GM23338 (cell line): ENCODE data around the gene PARD3. TPM values are rescaled to one million over a fixed set of nuclear protein-coding genes. Genes with fewer than 3 reads are reported as not detected.
"Not testable (repeated sequence)": the region's sequence is repeated elsewhere in the genome, so short reads cannot be mapped to it uniquely, and the experiment has no call there.

Source experiments
- ATAC-seq: fragments of 200-7000 bp; cut with Tn5 transposase; 3 replicates; pipeline ENCODE4 v1.9.1; 2020
- DNase-seq: peaks from one replicate; pipeline ENCODE4 v3.0.0-alpha.2; 2015; ENCODE audit warnings: low spot score
- H2AFZ ChIP-seq: fragments of 200-600 bp; sonication (generic); 2 replicates; pipeline ENCODE4 v1.8.0; 2016; ENCODE audit warnings: antibody characterized with exemption, mild to moderate bottlenecking, moderate library complexity
- H3F3A ChIP-seq: fragments of 200-600 bp; sonication (generic); replicated peaks from 2 replicates; pipeline ENCODE4 v1.8.0; 2017; ENCODE audit warnings: antibody characterized with exemption, mixed run types, low read depth
- H3K27ac ChIP-seq: fragments of 200-600 bp; sonication (generic); 2 replicates; pipeline ENCODE4 v1.6.1; 2016; ENCODE audit warnings: low read depth
- H3K27me3 ChIP-seq: fragments of 200-600 bp; sonication (generic); 2 replicates; pipeline ENCODE4 v1.8.0; 2016; ENCODE audit warnings: mild to moderate bottlenecking, mixed run types, moderate library complexity; ENCODE audit not compliant: insufficient read depth
- H3K36me3 ChIP-seq: fragments of 200-600 bp; sonication (generic); 2 replicates; pipeline ENCODE4 v1.8.0; 2016; ENCODE audit warnings: mild to moderate bottlenecking; ENCODE audit not compliant: insufficient read depth
- H3K4me1 ChIP-seq: fragments of 200-600 bp; sonication (generic); 2 replicates; pipeline ENCODE4 v1.8.0; 2016; ENCODE audit warnings: mild to moderate bottlenecking, moderate library complexity; ENCODE audit not compliant: insufficient read depth
- H3K4me2 ChIP-seq: fragments of 200-600 bp; sonication (generic); 2 replicates; pipeline ENCODE4 v1.7.1; 2017; ENCODE audit warnings: mixed run types
- H3K4me3 ChIP-seq: fragments of 200-600 bp; sonication (generic); 2 replicates; pipeline ENCODE4 v1.6.1; 2016; ENCODE audit warnings: mixed run types
- H3K79me2 ChIP-seq: fragments of 200-600 bp; sonication (generic); replicated peaks from 2 replicates; pipeline ENCODE4 v1.8.0; 2017; ENCODE audit warnings: mild to moderate bottlenecking; ENCODE audit not compliant: insufficient read depth
- H3K9me2 ChIP-seq: fragments of 200-600 bp; sonication (generic); 2 replicates; pipeline ENCODE4 v1.8.0; 2017; ENCODE audit not compliant: insufficient read depth
- H4K20me1 ChIP-seq: fragments of 200-600 bp; sonication (generic); replicated peaks from 2 replicates; pipeline ENCODE4 v1.8.0; 2017; ENCODE audit warnings: mild to moderate bottlenecking; ENCODE audit not compliant: insufficient read depth
- H3K27ac Mint-ChIP-seq: 2 replicates; pipeline ENCODE4 v1.8.0; 2020; ENCODE audit warnings: inconsistent platforms, mild to moderate bottlenecking, moderate library complexity, mixed read lengths
- H3K27me3 Mint-ChIP-seq: 3 replicates; pipeline ENCODE4 v1.8.0; 2022; ENCODE audit warnings: low read depth, mild to moderate bottlenecking, moderate library complexity, mixed read lengths, inconsistent platforms; ENCODE audit not compliant: insufficient read depth, poor library complexity
- H3K36me3 Mint-ChIP-seq: 3 replicates; pipeline ENCODE4 v1.8.0; 2021; ENCODE audit warnings: low read depth, mild to moderate bottlenecking, inconsistent platforms, moderate library complexity, mixed read lengths
- H3K4me1 Mint-ChIP-seq: 3 replicates; pipeline ENCODE4 v1.8.0; 2020; ENCODE audit warnings: mild to moderate bottlenecking, inconsistent platforms, mixed read lengths
- H3K4me3 Mint-ChIP-seq: 3 replicates; pipeline ENCODE4 v1.8.0; 2021; ENCODE audit warnings: moderate library complexity, mild to moderate bottlenecking, inconsistent platforms, mixed read lengths
- H3K9me3 Mint-ChIP-seq: 3 replicates; pipeline ENCODE4 v1.8.0; 2020; ENCODE audit warnings: moderate library complexity, mild to moderate bottlenecking, inconsistent platforms, mixed read lengths
- EZH2 ChIP-seq: fragments of 200-600 bp; sonication (generic); IDR thresholded peaks from one replicate; pipeline ENCODE4 v1.8.0; 2017; ENCODE audit warnings: antibody characterized with exemption, mild to moderate bottlenecking, low read depth; ENCODE audit not compliant: unreplicated experiment
- EZH2phosphoT487 ChIP-seq: fragments of 200-600 bp; sonication (generic); IDR thresholded peaks from one replicate; pipeline ENCODE4 v1.8.1; 2018; ENCODE audit warnings: antibody characterized with exemption; ENCODE audit not compliant: unreplicated experiment
- NANOG ChIP-seq: IDR thresholded peaks from 2 replicates; pipeline ENCODE4 v1.6.1; 2016; ENCODE audit warnings: antibody characterized with exemption, borderline replicate concordance
- STAT1 ChIP-seq: IDR thresholded peaks from one replicate; pipeline ENCODE4 v1.6.1; 2016; ENCODE audit warnings: antibody characterized with exemption; ENCODE audit not compliant: unreplicated experiment
- ZNF114 ChIP-seq: fragments of 250-450 bp; sonication (Bioruptor Pico); IDR thresholded peaks from 2 replicates; pipeline ENCODE4 v1.5.0; 2020; ENCODE audit warnings: mild to moderate bottlenecking, moderate library complexity
- ZNF331 ChIP-seq: fragments of 250-450 bp; sonication (Bioruptor Pico); IDR thresholded peaks from 2 replicates; pipeline ENCODE4 v1.5.0; 2020; ENCODE audit warnings: low read depth, mild to moderate bottlenecking, moderate library complexity
- polyA plus RNA-seq: library from polyadenylated mRNA; unstranded; fragments of >200 nt; fragmentation: Nextera tagmentation; extraction: Ambion mirVana; gene quantifications from 2 replicates; pipeline ENCODE4 v1.2.1, GENCODE V29; 2016
- total RNA-seq: library from RNA; depleted of rRNA; stranded (reverse); fragments of >200 nt; shearing (Covaris generic); gene quantifications from 2 replicates; pipeline ENCODE4 v1.2.3, GENCODE V29; 2014
- TF ChIP-seq, protein P1 (sequence below): fragments of 250-450 bp; sonication (Bioruptor Pico); IDR thresholded peaks from 2 replicates; pipeline ENCODE4 v1.5.0; 2020; ENCODE audit warnings: mild to moderate bottlenecking, moderate library complexity
- TF ChIP-seq, protein P2 (sequence below), 2 experiments: fragments of 200-600 bp in 1 of 2; sonication (generic) in 1 of 2; conservative IDR thresholded peaks; 2 replicates each; pipeline versions ENCODE4 v1.5.1 to v1.6.1; 2016 to 2017; ENCODE audit warnings: antibody characterized with exemption in 2 of 2, low read depth in 2 of 2, mild to moderate bottlenecking in 2 of 2, moderate library complexity in 1 of 2
- TF ChIP-seq, protein P3 (sequence below): IDR thresholded peaks from 2 replicates; pipeline ENCODE4 v1.6.1; 2016; ENCODE audit warnings: antibody characterized with exemption
- TF ChIP-seq, protein P4 (sequence below): IDR thresholded peaks from one replicate; pipeline ENCODE4 v1.6.1; 2018; ENCODE audit warnings: antibody characterized with exemption; ENCODE audit not compliant: unreplicated experiment

Gene PARD3
- total and polyA plus RNA-seq, 2 experiments from 2014 or later, result 30.2 to 51.4 TPM

DNA sequence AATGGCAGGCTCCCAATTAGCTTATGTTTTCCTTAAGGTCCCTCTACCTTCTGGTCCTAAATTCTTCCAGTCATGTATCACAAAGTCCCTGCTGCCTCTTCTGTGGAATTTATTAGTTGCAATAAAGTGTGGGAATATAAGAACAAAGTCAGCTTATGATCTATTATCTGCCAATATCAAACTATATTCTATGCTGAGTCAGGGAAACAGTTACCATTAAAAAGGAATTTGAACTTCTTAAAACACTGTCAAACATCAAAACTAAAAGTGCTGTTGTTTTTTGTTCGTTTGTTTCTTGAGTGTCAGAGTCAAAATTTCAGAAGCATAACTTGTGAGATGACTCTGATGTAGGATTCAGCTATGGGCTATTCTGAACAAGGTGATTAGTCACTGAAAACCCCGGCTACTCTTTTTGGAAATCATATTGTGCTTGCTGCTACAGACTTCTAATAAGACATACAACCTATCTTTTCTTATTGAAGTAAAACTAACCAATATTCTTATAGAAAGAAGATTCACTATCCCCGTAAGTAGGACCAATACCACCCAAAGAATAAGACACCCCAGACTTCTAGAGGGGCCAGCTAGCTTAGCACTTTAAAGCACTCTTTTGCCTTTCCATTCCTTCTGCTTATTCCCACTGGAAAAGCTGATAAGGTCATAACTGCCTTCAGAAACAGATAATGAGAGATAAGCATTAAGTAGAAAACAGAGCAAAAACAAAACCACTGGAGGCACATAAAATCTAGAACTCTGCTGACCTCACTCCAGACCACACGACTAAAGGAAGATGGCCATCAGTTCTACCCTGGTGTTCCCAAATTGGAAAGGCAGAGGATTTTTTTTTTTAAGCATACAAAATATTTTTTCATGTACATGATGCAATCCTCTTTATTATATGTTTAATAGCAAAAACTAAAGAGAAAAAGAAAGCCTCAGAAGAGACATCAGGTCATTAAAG, 370.6 kb downstream of the PARD3 start (continued):
- TF ChIP-seq, protein P1, sequence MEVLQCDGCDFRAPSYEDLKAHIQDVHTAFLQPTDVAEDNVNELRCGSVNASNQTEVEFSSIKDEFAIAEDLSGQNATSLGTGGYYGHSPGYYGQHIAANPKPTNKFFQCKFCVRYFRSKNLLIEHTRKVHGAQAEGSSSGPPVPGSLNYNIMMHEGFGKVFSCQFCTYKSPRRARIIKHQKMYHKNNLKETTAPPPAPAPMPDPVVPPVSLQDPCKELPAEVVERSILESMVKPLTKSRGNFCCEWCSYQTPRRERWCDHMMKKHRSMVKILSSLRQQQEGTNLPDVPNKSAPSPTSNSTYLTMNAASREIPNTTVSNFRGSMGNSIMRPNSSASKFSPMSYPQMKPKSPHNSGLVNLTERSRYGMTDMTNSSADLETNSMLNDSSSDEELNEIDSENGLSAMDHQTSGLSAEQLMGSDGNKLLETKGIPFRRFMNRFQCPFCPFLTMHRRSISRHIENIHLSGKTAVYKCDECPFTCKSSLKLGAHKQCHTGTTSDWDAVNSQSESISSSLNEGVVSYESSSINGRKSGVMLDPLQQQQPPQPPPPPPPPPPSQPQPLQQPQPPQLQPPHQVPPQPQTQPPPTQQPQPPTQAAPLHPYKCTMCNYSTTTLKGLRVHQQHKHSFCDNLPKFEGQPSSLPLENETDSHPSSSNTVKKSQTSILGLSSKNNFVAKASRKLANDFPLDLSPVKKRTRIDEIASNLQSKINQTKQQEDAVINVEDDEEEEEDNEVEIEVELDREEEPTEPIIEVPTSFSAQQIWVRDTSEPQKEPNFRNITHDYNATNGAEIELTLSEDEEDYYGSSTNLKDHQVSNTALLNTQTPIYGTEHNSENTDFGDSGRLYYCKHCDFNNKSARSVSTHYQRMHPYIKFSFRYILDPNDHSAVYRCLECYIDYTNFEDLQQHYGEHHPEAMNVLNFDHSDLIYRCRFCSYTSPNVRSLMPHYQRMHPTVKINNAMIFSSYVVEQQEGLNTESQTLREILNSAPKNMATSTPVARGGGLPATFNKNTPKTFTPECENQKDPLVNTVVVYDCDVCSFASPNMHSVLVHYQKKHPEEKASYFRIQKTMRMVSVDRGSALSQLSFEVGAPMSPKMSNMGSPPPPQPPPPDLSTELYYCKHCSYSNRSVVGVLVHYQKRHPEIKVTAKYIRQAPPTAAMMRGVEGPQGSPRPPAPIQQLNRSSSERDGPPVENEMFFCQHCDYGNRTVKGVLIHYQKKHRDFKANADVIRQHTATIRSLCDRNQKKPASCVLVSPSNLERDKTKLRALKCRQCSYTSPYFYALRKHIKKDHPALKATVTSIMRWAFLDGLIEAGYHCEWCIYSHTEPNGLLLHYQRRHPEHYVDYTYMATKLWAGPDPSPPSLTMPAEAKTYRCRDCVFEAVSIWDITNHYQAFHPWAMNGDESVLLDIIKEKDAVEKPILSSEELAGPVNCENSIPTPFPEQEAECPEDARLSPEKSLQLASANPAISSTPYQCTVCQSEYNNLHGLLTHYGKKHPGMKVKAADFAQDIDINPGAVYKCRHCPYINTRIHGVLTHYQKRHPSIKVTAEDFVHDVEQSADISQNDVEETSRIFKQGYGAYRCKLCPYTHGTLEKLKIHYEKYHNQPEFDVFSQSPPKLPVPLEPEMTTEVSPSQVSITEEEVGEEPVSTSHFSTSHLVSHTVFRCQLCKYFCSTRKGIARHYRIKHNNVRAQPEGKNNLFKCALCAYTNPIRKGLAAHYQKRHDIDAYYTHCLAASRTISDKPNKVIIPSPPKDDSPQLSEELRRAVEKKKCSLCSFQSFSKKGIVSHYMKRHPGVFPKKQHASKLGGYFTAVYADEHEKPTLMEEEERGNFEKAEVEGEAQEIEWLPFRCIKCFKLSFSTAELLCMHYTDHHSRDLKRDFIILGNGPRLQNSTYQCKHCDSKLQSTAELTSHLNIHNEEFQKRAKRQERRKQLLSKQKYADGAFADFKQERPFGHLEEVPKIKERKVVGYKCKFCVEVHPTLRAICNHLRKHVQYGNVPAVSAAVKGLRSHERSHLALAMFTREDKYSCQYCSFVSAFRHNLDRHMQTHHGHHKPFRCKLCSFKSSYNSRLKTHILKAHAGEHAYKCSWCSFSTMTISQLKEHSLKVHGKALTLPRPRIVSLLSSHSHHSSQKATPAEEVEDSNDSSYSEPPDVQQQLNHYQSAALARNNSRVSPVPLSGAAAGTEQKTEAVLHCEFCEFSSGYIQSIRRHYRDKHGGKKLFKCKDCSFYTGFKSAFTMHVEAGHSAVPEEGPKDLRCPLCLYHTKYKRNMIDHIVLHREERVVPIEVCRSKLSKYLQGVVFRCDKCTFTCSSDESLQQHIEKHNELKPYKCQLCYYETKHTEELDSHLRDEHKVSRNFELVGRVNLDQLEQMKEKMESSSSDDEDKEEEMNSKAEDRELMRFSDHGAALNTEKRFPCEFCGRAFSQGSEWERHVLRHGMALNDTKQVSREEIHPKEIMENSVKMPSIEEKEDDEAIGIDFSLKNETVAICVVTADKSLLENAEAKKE (CRISPR knock-in tag), result no peak
- TF ChIP-seq STAT1 (no peak), ZNF114 (CRISPR knock-in tag) (no peak), ZNF331 (no peak), NANOG (no peak), EZH2phosphoT487 (no peak), EZH2 (no peak)
- TF ChIP-seq, protein P2, sequence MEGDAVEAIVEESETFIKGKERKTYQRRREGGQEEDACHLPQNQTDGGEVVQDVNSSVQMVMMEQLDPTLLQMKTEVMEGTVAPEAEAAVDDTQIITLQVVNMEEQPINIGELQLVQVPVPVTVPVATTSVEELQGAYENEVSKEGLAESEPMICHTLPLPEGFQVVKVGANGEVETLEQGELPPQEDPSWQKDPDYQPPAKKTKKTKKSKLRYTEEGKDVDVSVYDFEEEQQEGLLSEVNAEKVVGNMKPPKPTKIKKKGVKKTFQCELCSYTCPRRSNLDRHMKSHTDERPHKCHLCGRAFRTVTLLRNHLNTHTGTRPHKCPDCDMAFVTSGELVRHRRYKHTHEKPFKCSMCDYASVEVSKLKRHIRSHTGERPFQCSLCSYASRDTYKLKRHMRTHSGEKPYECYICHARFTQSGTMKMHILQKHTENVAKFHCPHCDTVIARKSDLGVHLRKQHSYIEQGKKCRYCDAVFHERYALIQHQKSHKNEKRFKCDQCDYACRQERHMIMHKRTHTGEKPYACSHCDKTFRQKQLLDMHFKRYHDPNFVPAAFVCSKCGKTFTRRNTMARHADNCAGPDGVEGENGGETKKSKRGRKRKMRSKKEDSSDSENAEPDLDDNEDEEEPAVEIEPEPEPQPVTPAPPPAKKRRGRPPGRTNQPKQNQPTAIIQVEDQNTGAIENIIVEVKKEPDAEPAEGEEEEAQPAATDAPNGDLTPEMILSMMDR (conservative IDR thresholded peaks at IDR 0.05; ENCODE audit: low read depth in 2 of 2), result no peak
- TF ChIP-seq, protein P3, sequence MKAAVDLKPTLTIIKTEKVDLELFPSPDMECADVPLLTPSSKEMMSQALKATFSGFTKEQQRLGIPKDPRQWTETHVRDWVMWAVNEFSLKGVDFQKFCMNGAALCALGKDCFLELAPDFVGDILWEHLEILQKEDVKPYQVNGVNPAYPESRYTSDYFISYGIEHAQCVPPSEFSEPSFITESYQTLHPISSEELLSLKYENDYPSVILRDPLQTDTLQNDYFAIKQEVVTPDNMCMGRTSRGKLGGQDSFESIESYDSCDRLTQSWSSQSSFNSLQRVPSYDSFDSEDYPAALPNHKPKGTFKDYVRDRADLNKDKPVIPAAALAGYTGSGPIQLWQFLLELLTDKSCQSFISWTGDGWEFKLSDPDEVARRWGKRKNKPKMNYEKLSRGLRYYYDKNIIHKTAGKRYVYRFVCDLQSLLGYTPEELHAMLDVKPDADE, result no peak
- TF ChIP-seq, protein P4, sequence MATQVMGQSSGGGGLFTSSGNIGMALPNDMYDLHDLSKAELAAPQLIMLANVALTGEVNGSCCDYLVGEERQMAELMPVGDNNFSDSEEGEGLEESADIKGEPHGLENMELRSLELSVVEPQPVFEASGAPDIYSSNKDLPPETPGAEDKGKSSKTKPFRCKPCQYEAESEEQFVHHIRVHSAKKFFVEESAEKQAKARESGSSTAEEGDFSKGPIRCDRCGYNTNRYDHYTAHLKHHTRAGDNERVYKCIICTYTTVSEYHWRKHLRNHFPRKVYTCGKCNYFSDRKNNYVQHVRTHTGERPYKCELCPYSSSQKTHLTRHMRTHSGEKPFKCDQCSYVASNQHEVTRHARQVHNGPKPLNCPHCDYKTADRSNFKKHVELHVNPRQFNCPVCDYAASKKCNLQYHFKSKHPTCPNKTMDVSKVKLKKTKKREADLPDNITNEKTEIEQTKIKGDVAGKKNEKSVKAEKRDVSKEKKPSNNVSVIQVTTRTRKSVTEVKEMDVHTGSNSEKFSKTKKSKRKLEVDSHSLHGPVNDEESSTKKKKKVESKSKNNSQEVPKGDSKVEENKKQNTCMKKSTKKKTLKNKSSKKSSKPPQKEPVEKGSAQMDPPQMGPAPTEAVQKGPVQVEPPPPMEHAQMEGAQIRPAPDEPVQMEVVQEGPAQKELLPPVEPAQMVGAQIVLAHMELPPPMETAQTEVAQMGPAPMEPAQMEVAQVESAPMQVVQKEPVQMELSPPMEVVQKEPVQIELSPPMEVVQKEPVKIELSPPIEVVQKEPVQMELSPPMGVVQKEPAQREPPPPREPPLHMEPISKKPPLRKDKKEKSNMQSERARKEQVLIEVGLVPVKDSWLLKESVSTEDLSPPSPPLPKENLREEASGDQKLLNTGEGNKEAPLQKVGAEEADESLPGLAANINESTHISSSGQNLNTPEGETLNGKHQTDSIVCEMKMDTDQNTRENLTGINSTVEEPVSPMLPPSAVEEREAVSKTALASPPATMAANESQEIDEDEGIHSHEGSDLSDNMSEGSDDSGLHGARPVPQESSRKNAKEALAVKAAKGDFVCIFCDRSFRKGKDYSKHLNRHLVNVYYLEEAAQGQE, result no peak

DNA sequence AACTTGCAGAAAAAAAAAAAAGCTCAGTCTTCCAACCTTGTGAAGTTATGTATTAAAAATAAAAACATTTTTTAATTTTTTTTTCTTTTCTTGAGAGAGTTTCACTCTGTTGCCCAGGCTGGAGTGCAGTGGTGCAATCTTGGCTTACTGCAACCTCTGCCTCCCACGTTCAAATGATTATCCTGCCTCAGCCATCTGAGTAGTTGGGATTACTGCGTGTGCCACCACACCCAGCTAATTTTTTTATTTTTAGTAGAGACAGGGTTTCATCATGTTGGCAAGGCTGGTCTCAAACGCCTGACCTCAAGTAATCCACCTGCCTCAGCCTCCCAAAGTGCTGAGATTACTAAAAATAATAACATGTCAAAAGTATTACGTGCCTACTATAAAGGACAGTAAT, 375.7 kb downstream of the PARD3 start:
- not testable (repeated sequence) for H3K4me2 ChIP-seq, H3K9me2 ChIP-seq, ATAC-seq, H3K4me3 ChIP-seq, H3K9me3 Mint-ChIP-seq, H3K27ac ChIP-seq, H4K20me1 ChIP-seq, H3F3A ChIP-seq, H2AFZ ChIP-seq, H3K27ac Mint-ChIP-seq, H3K27me3 ChIP-seq, H3K27me3 Mint-ChIP-seq, H3K36me3 ChIP-seq, H3K4me3 Mint-ChIP-seq, H3K36me3 Mint-ChIP-seq, DNase-seq, H3K79me2 ChIP-seq, H3K4me1 ChIP-seq
- H3K4me1 Mint-ChIP-seq, result peaks cover 33% of the 10 kb centered on the region
